ENCODE measurements around the gene ZMYND8.
"Not testable (repeated sequence)": the region's sequence is repeated elsewhere in the genome, so short reads cannot be mapped to it uniquely, and the experiment has no call there.

ZMYND8 gene

GRCh38 chr20:47245166-47245565 lies 111.3 kb downstream of the ZMYND8 start:
- DNase-seq (ENCODE audit: low spot score): not testable (repeated sequence)

- no peak for DNase-seq (ENCODE audit: low spot score)
These were observed 112.0 kb downstream of the ZMYND8 start for GRCh38 chr20:47244451-47244850.

DNA sequence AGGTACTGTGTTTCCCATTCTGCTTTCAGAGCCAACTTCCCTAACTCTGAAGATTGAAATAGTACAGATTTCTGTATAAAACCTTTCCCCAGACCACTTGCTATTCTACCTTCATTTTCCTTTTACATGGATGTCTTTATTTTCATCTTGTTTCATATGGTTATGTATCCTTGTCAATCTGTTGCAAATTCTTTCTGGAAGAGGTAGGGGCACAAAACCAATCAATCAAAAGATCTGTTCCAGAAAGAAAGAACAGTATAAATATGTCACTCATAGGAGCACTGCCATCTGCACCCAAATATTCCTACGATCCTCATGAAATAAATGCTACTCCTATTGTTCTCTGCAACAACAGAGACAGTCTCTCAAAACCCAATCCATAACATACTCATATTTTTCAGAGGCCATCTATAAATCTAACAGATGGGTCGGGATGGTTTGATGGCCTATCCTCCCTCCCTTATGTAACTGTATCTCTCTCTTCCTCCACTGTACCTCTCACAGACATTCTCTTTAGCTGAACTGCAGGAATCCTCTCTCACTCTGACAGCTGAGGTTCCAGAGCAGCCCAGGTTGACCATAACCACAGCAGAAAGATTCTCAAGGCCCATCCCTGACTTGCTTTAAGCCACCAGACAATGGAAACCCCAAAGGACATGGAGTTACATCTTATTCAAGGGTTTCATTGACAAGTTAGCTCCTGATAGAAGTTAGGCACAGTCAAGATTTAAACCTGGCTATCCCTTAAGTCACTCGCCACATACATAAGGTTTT lies 112.8 kb downstream of the ZMYND8 start:
- DNase-seq (ENCODE audit: low spot score): no peak

- DNase-seq (ENCODE audit: low spot score): no peak
These were observed 113.5 kb downstream of the ZMYND8 start for GRCh38 chr20:47243003-47243402.

GRCh38 chr20:47241345-47241781 lies 115.1 kb downstream of the ZMYND8 start:
- DNase-seq (ENCODE audit: low spot score): no peak

DNA sequence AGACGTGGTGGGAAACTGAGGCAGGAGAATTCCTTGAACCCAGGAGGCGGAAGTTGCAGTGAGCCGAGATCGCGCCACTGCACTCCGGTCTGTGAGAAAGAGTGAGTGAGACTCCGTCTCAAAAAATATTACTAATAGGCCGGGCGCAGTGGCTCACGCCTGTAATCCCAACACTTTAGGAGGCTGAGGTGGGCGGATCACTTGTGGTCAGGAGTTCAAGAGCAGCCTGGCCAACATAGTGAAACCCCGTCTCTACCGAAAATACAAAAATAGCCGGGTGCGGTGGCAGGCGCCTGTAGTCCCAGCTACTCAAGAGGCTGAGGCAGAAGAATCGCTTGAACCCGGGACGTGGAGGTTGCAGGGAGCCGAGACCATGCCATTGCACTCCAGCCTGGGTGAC lies 116.4 kb downstream of the ZMYND8 start:
- not testable (repeated sequence) for DNase-seq (ENCODE audit: low spot score)

DNA sequence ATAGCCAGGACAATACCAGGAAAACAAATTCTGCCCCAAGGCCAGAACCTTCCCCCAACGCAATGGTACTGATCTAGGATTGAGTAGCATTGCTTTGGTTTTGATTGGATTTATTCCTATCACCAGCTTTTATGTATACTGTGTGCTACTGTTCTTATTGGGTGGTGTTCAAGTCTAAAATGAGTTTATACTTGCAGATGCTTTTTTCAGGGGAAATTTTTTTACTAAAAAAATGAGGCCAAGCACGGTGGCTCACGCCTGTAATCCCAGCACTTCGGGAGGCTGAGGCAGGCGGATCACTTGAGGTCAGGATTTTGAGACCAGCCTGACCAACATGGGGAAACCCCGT lies 116.8 kb downstream of the ZMYND8 start:
- no peak for DNase-seq (ENCODE audit: low spot score)

GRCh38 chr20:47238780-47239718 lies 117.5 kb downstream of the ZMYND8 start:
- DNase-seq (ENCODE audit: low spot score): no peak

- no peak for DNase-seq (ENCODE audit: low spot score)
These were observed 118.8 kb downstream of the ZMYND8 start for GRCh38 chr20:47237715-47238114.

DNA sequence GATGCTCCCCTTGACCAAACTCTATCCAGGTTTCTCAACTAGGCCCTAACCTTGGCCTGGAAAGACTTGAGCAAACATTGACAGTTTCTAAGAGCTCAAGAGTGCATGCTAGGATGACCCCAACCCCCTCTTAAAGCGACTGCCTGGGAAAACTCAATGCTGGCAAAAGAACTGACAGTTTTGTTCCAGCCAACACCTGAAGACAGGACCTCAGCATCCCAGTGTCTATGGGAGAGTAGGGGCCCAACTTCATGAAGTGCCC lies 119.9 kb downstream of the ZMYND8 start:
- DNase-seq (ENCODE audit: low spot score): no peak

GRCh38 chr20:47235853-47236638 lies 120.5 kb downstream of the ZMYND8 start:
- no peak for DNase-seq (ENCODE audit: low spot score)

DNA sequence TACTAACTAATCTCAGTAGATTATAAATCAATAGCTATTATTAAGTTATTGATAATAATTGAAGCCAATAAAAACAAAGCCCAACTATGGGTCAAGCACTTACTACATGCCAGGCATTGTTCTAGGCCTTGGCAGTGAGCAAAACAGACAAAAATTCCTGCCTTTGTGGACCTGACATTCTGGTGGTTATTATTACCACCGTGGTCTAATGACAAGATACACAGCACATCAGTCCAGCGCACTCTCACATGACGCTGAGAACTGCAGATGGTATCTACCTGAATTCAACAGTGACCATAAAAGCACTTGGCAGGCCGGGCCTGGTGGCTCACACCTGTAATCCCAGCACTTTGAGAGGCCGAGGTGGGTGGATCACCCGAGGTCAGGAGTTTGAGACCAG lies 121.4 kb downstream of the ZMYND8 start:
- DNase-seq (ENCODE audit: low spot score): no peak

- DNase-seq (ENCODE audit: low spot score): no peak
These were observed 122.9 kb downstream of the ZMYND8 start for GRCh38 chr20:47233333-47234188.

DNA sequence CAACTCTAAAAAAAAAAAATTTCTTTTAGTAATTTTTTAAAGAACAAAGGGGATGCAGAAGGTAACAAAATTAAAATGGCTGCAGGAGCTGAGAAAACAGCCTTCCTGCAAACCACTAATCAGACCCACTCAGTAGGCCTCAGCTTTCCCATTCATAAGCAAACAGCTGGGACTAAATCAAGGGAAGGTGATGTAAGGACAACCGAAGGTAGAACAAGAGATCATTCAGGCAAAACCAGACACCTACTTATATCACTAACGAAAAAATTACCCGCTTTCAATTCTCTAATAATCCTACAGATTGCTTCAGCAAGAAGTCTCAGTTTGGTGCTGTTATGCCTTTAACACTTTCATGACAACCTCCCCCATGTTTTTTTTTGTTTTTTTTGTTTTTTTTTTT lies 124.0 kb downstream of the ZMYND8 start:
- DNase-seq (ENCODE audit: low spot score): no peak

GRCh38 chr20:47231382-47232039 lies 125.0 kb downstream of the ZMYND8 start:
- no peak for DNase-seq (ENCODE audit: low spot score)

DNA sequence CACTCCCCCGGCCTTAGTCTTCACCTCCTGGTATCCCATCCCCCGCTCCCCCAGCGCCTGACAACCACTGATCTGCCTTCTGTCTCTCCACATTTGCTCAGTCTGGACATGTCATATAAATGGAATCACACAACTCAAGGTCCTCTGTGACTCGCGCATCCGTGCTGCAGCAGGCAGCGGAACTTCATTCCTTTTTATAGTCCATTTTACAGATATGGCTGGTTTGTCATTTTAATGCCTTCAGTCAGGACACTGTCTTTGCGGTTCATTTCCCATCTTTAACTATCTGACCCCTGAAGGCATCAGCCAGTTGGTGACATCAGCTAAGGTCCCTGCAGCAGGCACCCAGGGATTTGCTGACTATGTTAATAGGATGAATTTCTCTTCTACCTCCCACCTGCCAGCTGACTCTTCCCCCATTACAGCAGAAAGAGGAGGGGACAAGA lies 125.7 kb downstream of the ZMYND8 start:
- peak; percentile 38 for DNase-seq (ENCODE audit: low spot score)

DNA sequence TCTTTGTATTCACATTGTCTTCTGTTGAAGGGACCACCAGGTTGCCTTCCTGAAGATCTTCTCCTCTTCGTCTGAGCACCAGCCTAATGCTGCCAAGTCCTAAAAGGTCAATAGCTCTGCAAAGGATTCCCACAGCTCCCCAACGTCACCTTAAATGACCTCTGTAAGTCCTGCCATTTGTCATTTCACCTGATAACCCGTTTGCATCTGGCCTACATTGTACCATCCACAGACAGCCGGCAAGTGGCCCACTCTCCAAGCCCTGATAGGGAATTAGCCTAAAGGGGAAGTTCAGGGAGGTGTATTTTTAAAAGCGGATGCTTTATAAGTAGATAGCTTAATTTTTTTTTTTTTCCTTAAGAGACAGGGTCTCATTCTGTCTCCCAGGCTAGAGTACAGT lies 127.8 kb downstream of the ZMYND8 start:
- DNase-seq (ENCODE audit: low spot score): no peak

DNA sequence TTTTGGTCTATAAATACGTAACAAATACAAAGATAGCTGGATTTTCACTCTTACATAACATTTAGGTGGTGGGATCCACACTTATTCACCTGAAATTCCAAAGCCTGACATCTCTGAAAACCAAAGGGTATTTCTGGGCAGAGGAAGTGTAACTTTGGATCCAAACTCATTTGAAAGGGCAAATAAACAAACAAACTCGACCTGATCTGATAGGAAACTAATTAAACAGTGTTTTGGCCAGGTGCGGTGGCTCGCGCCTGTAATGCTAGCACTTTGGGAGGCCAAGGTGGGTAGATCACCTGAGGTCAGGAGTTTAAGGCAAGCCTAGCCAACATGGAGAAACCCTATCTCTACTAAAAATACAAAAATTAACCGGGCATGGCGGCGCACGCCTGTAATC lies 128.9 kb downstream of the ZMYND8 start:
- no peak for DNase-seq (ENCODE audit: low spot score)

GRCh38 chr20:47227119-47227518 lies 129.4 kb downstream of the ZMYND8 start:
- no peak for DNase-seq (ENCODE audit: low spot score)

DNA sequence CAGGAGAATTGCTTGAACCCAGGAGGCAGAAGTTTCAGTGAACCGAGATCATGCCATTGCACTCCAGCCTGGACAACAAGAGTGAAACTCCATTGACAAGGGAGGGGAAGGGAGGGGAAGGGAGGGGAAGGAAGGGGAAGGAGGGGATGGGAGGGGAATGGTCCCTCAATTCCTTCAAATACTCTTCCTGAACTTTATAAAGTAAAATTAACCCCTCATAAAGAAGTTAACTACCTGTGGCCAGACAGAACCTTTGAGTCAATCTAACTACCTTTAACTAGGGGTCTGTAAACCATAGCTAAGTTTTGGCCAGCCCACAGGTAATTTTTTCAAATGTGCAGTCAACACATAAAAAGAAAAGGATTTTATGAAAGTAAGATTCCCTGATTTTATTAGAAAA lies 131.0 kb downstream of the ZMYND8 start:
- no peak for DNase-seq (ENCODE audit: low spot score)

DNA sequence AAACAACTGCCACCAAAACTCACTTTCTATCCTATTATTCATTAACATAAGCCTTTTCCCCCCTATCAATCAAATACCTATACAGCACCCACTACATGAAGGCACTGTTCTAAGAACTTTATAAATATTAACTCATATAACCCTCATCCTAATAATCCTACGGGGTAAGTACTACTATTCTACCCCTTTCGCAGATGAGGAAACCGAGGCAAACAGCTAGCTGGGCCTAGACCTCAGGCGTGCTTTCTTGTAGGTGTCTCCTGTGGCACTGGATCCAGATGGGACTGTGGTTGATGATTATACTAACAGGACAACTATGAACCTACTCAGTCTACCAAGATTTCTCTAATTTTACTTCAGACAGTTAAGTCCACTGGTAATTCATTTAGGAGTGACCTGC lies 131.6 kb downstream of the ZMYND8 start:
- no peak for DNase-seq (ENCODE audit: low spot score)

All from kidney tubule cell (primary cell).